T follicular helper cell (primary cell): ENCODE measurements around the gene AGFG2.
"Not testable (repeated sequence)": the region's sequence is repeated elsewhere in the genome, so short reads cannot be mapped to it uniquely, and the experiment has no call there.

ENCODE experiments used
- DNase-seq: peaks from one replicate; pipeline ENCODE4 v3.0.0-alpha.2; 2020; ENCODE audit warnings: low read depth

Gene AGFG2

DNA sequence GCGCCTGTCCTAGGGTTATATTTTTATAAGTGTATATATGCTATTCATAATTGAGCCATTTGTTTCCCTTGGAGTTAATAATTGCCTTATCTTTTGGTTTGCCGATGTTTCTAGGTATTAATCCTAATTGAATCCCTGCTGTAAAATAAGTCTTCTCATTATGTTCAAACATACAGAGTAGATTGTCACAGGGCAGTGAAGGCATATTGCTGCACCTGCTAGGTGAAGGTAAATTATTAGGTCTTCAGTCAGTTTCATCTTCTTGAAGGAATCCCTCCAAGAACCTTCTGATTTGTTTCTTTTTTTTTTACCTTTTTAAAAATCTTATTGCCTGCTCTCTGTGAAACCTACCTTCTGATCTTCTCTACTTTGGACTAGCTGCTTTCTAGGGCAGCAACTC, 17.9 kb upstream of the AGFG2 start:
- no peak for DNase-seq

- not testable (repeated sequence) for DNase-seq
Measured at GRCh38 chr7:100521909-100522593, 17.0 kb upstream of the AGFG2 start.

GRCh38 chr7:100523192-100523591, 15.8 kb upstream of the AGFG2 start:
- DNase-seq, result not testable (repeated sequence)

- not testable (repeated sequence) for DNase-seq
Measured at GRCh38 chr7:100528108-100528866, 10.7 kb upstream of the AGFG2 start.

GRCh38 chr7:100532165-100533022, 6.6 kb upstream of the AGFG2 start:
- no peak for DNase-seq

- DNase-seq, result not testable (repeated sequence)
Measured at GRCh38 chr7:100535982-100536381, 3.0 kb upstream of the AGFG2 start.

DNA sequence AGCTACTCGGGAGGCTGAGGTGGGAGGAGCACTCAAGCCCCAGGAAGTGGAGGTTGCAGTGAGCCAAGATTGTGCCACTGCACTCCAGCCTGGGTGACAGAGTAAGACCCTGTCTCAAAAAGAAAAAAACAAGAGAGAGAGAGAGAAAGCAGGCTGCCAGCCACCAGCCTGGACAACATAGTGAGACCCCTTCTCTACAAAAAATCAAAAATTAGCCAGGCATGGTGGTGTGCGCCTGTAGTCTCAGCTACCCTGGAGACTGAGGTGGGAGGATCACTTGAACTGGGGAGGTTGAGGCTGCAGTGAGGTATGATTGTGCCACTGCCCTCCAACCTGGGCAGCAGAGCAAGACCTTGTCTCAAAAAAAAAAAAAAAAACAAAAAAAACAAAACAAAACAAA, 2.3 kb upstream of the AGFG2 start:
- DNase-seq, result not testable (repeated sequence)

GRCh38 chr7:100538348-100538653, 702 bp upstream of the AGFG2 start:
- no peak for DNase-seq

- no peak for DNase-seq
Measured at GRCh38 chr7:100539436-100540006, 518 bp downstream of the AGFG2 start.

- no peak for DNase-seq
Measured at GRCh38 chr7:100540073-100540723, 1.2 kb downstream of the AGFG2 start.

GRCh38 chr7:100541309-100541708, 2.3 kb downstream of the AGFG2 start:
- not testable (repeated sequence) for DNase-seq

DNA sequence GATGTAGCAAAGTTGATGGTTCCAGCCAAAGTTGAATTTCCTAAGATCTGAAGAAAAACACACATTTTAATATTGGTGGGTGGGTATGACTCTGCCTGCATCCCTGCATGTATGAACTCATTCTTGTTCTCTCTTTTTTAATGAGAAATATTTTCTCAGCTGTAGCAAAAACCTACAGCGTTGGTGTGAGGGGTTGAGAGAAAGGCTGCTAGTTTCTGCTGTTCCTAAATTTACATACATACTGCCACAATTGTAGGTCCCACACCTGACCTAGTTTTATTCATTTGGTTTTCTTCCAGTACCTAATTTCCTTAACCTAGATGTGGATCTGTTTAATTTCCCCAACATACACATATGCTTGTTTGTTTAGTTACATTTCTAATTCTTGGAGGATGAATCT, 4.6 kb downstream of the AGFG2 start:
- no peak for DNase-seq

DNA sequence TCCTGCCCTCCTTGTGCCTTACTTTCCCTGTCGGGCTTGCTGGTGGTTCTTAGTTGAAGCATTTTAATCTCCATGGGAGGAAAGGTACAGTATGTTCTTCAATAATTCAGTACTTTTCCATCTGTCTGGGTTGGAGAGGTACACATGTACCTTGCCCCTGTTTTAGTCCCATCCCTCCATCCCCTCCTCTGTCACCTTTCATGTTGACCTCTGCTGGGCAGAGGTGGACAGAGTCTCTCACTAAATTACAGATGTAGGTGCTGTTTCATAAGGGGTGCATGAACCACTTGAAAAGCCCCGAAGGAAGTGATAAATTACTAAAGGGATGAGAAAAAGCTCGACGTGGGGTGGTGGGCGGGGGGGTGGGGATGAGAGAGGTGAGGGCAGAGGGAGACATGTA, 5.4 kb downstream of the AGFG2 start:
- no peak for DNase-seq

DNA sequence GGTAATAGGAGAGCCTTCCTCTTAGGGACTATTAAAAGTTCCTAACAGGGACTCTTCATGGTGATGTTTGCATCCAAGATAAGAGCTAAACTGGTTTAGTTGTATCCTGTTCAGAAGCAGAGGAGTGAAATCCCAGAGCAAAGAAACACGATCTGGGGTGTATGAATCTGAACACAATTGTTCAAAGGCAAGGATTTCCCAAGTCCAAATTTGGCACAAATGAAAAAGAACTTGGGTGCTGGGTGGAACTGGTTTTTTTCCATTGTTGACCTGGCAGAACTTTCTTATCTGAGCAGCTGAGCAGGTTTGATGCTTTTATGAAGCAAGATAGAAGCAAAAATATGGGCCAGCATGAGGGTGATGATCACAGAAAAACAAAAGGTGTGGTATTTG, 6.0 kb downstream of the AGFG2 start:
- no peak for DNase-seq

DNA sequence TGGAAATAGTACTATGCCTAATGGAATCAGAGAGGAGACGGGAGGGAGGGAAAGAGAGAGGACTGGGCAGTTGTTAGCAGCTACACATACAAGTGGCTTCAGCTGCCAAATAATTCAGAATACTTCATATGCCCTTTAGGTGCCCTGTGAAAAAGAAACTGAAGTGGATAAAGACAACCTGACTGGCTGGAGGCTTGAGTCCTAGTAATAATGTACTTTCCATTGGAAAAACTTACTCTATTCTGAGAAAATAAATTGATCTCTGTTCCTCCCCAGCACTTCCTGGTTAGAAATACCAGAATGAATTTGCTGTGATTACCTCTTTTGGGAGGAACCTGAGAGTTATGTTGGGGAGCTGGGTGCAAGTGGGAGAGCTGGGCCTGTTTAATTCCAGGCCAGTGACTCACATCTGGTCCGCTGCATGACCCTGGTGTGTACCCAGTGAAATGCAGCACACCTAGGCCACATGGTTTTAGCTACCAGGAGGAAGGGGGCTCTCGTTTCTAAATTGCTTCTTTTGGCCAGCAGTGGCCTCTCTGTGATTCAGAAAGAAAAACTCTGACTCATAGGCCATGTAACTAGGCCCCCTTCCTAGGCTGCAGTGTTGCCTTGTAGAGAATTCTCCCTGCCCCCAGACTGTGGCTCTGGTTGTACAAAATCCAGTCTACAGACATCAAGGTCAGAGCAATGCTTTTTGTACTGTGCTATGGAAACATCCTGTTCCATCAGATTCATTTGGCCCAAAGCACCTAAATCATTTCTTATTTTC, 6.5 kb downstream of the AGFG2 start:
- DNase-seq, result no peak

GRCh38 chr7:100546129-100546925, 7.3 kb downstream of the AGFG2 start:
- no peak for DNase-seq

DNA sequence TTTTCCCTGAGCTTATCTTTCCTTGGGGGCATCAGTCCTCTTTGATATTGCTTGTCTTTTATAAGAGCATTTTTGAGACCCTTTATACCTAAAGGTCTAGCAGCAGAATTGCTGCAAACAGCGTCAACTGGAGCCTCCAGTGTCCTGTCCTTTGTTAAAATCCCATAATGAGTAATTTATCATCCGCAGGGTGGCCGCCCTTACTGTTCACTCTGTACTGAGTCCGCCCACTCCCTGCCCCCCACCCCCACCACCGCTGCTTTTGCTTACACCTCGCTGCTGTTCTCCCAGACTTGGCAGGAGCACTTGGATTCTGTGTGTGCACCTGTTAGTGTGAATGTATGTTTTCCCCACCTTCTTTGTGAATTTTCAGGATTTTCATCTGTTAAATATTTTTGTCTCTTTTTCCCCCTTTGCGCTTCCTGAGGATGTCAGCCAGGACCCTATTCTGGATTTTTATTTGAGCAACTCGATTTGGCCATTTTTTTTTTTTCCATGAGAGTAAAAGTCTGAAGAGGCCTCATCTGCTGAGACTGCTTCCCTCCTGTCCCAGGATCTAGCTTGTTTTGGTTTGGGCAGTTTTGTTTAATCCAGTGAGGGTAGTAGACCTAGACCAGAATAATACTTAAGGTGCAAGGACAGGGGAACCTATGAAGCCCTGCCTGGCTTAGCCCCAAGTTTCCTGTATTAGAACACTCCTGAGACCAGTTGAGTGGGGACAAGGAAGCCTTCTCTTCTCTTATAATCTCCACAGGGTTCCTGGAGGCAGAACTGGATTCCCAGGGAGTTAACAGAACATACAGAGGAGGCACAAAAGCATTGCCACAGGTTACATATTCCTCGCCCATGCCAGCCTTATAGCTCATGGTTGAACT, 8.2 kb downstream of the AGFG2 start:
- no peak for DNase-seq

DNA sequence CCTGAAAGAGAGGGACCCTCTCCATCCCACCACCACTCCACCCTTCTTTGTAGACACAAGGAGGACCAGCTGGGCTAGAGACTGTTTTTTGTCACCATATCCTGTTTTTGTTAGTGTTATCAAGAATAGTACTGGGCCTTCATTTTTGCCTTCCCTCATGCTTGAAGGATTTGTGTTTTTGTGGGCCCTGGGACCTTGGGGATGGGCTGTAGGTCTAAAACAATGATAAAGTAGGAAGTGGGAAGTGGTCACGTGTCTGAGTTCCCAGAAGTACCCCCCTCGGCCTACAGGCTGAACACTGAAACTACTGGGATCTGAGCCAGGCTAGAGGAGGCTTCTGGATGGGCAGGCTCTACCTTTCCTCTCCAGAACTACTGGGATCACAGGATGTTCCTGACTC, 8.9 kb downstream of the AGFG2 start:
- no peak for DNase-seq

- not testable (repeated sequence) for DNase-seq
Measured at GRCh38 chr7:100548446-100548845, 9.4 kb downstream of the AGFG2 start.
